ENCODE results near the gene TAF6L. TPM values are rescaled to one million over a fixed set of nuclear protein-coding genes. Genes with fewer than 3 reads are reported as not detected.
A peak's percentile ranks its signal among the peaks of the same experiment; 100 is the strongest.

Gene TAF6L
- total RNA-seq, 4 donors from 2014 or later: 6.8 to 34.3 (median 24.1) TPM

- Histone ChIP-seq H3K27me3 (no peaks in the 10 kb centered on the region), H3K27ac (peak within 1 kb of the TSS; percentile 94 to 98), H3K4me3 (peak within 1 kb of the TSS; percentile 89 to 96), H3K9me3 (no peaks in the 10 kb centered on the region), H3K36me3 (no peaks in the 10 kb centered on the region), H3K4me1 (peaks cover 0 to 25% of the 10 kb centered on the region in 2 donors)
- intact Hi-C loops (cut with DNase I; ENCODE audit: low total_unique reads): no loop called here
- peak; percentile 37 to 44 for DNase-seq
- TF ChIP-seq POLR2A (IDR thresholded peaks at IDR 0.05) (no peak), CTCF (IDR thresholded peaks at IDR 0.05) (no peak)
Measured at GRCh38 chr11:62832336-62833234, 61.4 kb downstream of the TAF6L start, which contains the start of gene TEX54. Gene TEX54, minus strand, starts transcription at chr11:62832841.

- H3K4me3 ChIP-seq: no peak overlapping the region
- TF ChIP-seq CTCF (IDR thresholded peaks at IDR 0.05) (no peak), POLR2A (IDR thresholded peaks at IDR 0.05) (no peak)
- intact Hi-C loops (cut with DNase I; ENCODE audit: low total_unique reads): no loop called here
- H3K9me3 ChIP-seq: no peaks in the 10 kb centered on the region
- peaks cover 0 to 12% of the 10 kb centered on the region in 2 donors for H3K4me1 ChIP-seq
- no peaks in the 10 kb centered on the region for H3K27me3 ChIP-seq
- no peak for DNase-seq
- no peaks in the 10 kb centered on the region for H3K36me3 ChIP-seq
- no peak overlapping the region for H3K27ac ChIP-seq
Measured at GRCh38 chr11:62835336-62835735, 64.1 kb downstream of the TAF6L start.

Small RNA genes lying within 50 kb of the gene (microRNA-seq; reads per million reads assigned to microRNA genes)
- gene MIR6514 (ENCODE audit: borderline microRNAs expressed, borderline replicate concordance): not detected
- gene MIR6748 (ENCODE audit: borderline microRNAs expressed, borderline replicate concordance): not detected

Small RNA genes lying within 50 kb of the gene (small RNA-seq; reads per million reads assigned to genes)
- not detected for gene MIR6514
- not detected for gene RNU6-118P

Other genes with a start within 250 kb of the TAF6L start
- 1,000 to 10,000 TPM in 1 of 4 donors, 100 to 1,000 TPM in 3; 452 to 1,353 (median 779) TPM for gene AHNAK, start 224.6 kb upstream of the TAF6L start, total RNA-seq
- 1,000 to 10,000 TPM; 1,301 to 1,426 (median 1,363) TPM for gene EEF1G, start 197.5 kb upstream of the TAF6L start, total RNA-seq
- 10 to 100 TPM in 1 of 4 donors, 1 to 10 TPM in 3; 7.1 to 19.3 (median 8.6) TPM for gene TUT1, start 179.9 kb upstream of the TAF6L start, total RNA-seq
- gene MTA2, start 169.5 kb upstream of the TAF6L start, total RNA-seq: 100 to 1,000 TPM in 2 of 4 donors, 10 to 100 TPM in 2; 37.9 to 120 (median 78.2) TPM
- gene EML3, start 158.6 kb upstream of the TAF6L start, total RNA-seq: 100 to 1,000 TPM in 1 of 4 donors, 10 to 100 TPM in 3; 17.9 to 126 (median 36.8) TPM
- gene ROM1, start 158.1 kb upstream of the TAF6L start, total RNA-seq: 10 to 100 TPM in 1 of 4 donors, 1 to 10 TPM in 1, under 1 TPM in 1, not detected in 1; 0.77 to 11.9 (median 5.3) TPM
- gene B3GAT3, start 149.4 kb upstream of the TAF6L start, total RNA-seq: 10 to 100 TPM; 17.7 to 50.4 (median 23.1) TPM
- gene GANAB, start 124.8 kb upstream of the TAF6L start, total RNA-seq: 100 to 1,000 TPM in 3 of 4 donors, 10 to 100 TPM in 1; 56.9 to 513 (median 270) TPM
- 10 to 100 TPM in 3 of 4 donors, 1 to 10 TPM in 1; 4.9 to 27.4 (median 18.8) TPM for gene INTS5, start 118.1 kb upstream of the TAF6L start, total RNA-seq
- 10 to 100 TPM in 3 of 4 donors, 1 to 10 TPM in 1; 4.6 to 35.7 (median 19.5) TPM for gene C11orf98, start 106.2 kb upstream of the TAF6L start, total RNA-seq
- gene CSKMT, start 106.1 kb upstream of the TAF6L start, total RNA-seq: 10 to 100 TPM in 2 of 4 donors, 1 to 10 TPM in 1, not detected in 1; 7.7 to 25.9 (median 12.6) TPM
- 1 to 10 TPM in 3 of 4 donors, under 1 TPM in 1; 0.51 to 6.6 (median 3.4) TPM for gene UQCC3, start 99.7 kb upstream of the TAF6L start, total RNA-seq
- 10 to 100 TPM in 1 of 4 donors, 1 to 10 TPM in 2, not detected in 1; 3.5 to 18.2 (median 6.9) TPM for gene LBHD1, start 99.1 kb upstream of the TAF6L start, total RNA-seq
- 100 to 1,000 TPM in 2 of 4 donors, 10 to 100 TPM in 2; 55.4 to 276 (median 102) TPM for gene UBXN1, start 92.3 kb upstream of the TAF6L start, total RNA-seq
- 10 to 100 TPM; 36.2 to 50.6 (median 41.4) TPM for gene LRRN4CL, start 81.9 kb upstream of the TAF6L start, total RNA-seq
- gene BSCL2, start 64.0 kb upstream of the TAF6L start, total RNA-seq: 10 to 100 TPM; 24.1 to 46.7 (median 34.4) TPM
- gene GNG3, start 63.7 kb upstream of the TAF6L start, total RNA-seq: under 1 TPM in 1 of 4 donors, not detected in 3; 0.52 TPM
- 10 to 100 TPM; 17.7 to 58.3 (median 21.3) TPM for gene HNRNPUL2, start 43.9 kb upstream of the TAF6L start, total RNA-seq
- 10 to 100 TPM in 2 of 4 donors, 1 to 10 TPM in 2; 1.3 to 32.4 (median 16.3) TPM for gene TTC9C, start 42.9 kb upstream of the TAF6L start, total RNA-seq
- gene ZBTB3, start 17.2 kb upstream of the TAF6L start, total RNA-seq: 10 to 100 TPM in 3 of 4 donors, under 1 TPM in 1; 0.59 to 28.9 (median 18.3) TPM
- gene POLR2G, start 9.8 kb upstream of the TAF6L start, total RNA-seq: 10 to 100 TPM; 55.0 to 97.6 (median 76.0) TPM
- gene TMEM179B, start 16.0 kb downstream of the TAF6L start, total RNA-seq: 10 to 100 TPM; 22.3 to 83.8 (median 34.2) TPM
- gene TMEM223, start 20.6 kb downstream of the TAF6L start, total RNA-seq: 10 to 100 TPM in 2 of 4 donors, 1 to 10 TPM in 2; 1.0 to 28.0 (median 10.0) TPM
- 10 to 100 TPM; 41.0 to 96.2 (median 50.2) TPM for gene NXF1, start 34.0 kb downstream of the TAF6L start, total RNA-seq
- 10 to 100 TPM; 36.5 to 73.5 (median 55.2) TPM for gene STX5, start 60.7 kb downstream of the TAF6L start, total RNA-seq
- gene TEX54, start 61.4 kb downstream of the TAF6L start, total RNA-seq: not detected
- 10 to 100 TPM in 3 of 4 donors, 1 to 10 TPM in 1; 10.0 to 66.0 (median 35.0) TPM for gene WDR74, start 68.2 kb downstream of the TAF6L start, total RNA-seq
- gene SLC3A2, start 109.5 kb downstream of the TAF6L start, total RNA-seq: 100 to 1,000 TPM in 2 of 4 donors, 10 to 100 TPM in 2; 69.8 to 206 (median 98.4) TPM
- 1 to 10 TPM in 1 of 4 donors, not detected in 3; 1.3 TPM for gene CHRM1, start 150.0 kb downstream of the TAF6L start, total RNA-seq
- not detected for gene SLC22A6, start 213.6 kb downstream of the TAF6L start, total RNA-seq
- not detected for gene SLC22A8, start 244.4 kb downstream of the TAF6L start, total RNA-seq